H1 (cell line): ENCODE data around the gene TMEM229B. TPM values are rescaled to one million over a fixed set of nuclear protein-coding genes. Genes with fewer than 3 reads are reported as not detected.

Source experiments
- CTCF ChIA-PET: fragments of 300-600 bp; sonication (Branson Sonifier 250); formaldehyde crosslinking; loops from one replicate; lab custom pipeline; 2021; ENCODE audit not compliant: partially characterized antibody; lab: Charles Lee
- POLR2A ChIA-PET: fragments of 300-600 bp; sonication (Branson Sonifier 250); formaldehyde crosslinking; loops from one replicate; lab custom pipeline; 2021; ENCODE audit warnings: inconsistent platforms; ENCODE audit not compliant: partially characterized antibody; lab: Charles Lee
- DNase-seq, 2 experiments: peaks; one replicate each; pipeline versions ENCODE4 v3.0.0 to v3.0.0-alpha.2; 2010 to 2022; ENCODE audit warnings: low spot score in 2 of 2, low read depth in 1 of 2, mixed read lengths in 1 of 2
- FAIRE-seq: peaks from 2 replicates; lab custom pipeline; 2011; peaks lifted over from hg19 to GRCh38; lab: Jason Lieb, UNC
- H2AFZ ChIP-seq: 2 replicates; pipeline ENCODE4 v1.8.1; 2012; ENCODE audit warnings: low read length, inconsistent platforms
- H2AK5ac ChIP-seq: 2 replicates; pipeline ENCODE4 v1.6.1; 2013; ENCODE audit warnings: low read depth, low read length
- H2BK120ac ChIP-seq: replicated peaks from 2 replicates; pipeline ENCODE3; 2013; ENCODE audit warnings: low read depth, low read length, inconsistent platforms
- H2BK12ac ChIP-seq: 2 replicates; pipeline ENCODE4 v1.6.1; 2013; ENCODE audit warnings: low read depth, low read length
- H2BK15ac ChIP-seq: 2 replicates; pipeline ENCODE4 v1.6.1; 2013; ENCODE audit warnings: low read length
- H2BK20ac ChIP-seq: 2 replicates; pipeline ENCODE4 v1.6.1; 2013; ENCODE audit warnings: low read length
- H2BK5ac ChIP-seq: 2 replicates; pipeline ENCODE4 v1.6.1; 2013; ENCODE audit warnings: low read depth, low read length
- H3K14ac ChIP-seq: 2 replicates; pipeline ENCODE4 v1.6.1; 2013; ENCODE audit warnings: inconsistent platforms; ENCODE audit not compliant: insufficient read length
- H3K18ac ChIP-seq: 2 replicates; pipeline ENCODE4 v1.6.1; 2013; ENCODE audit warnings: low read length; ENCODE audit errors: extremely low read depth
- H3K23ac ChIP-seq: 2 replicates; pipeline ENCODE4 v1.6.1; 2013; ENCODE audit warnings: inconsistent platforms; ENCODE audit not compliant: insufficient read length
- H3K23me2 ChIP-seq: 2 replicates; pipeline ENCODE4 v1.6.1; 2013; ENCODE audit warnings: low read depth, low read length
- H3K27ac ChIP-seq: 2 replicates; pipeline ENCODE4 v1.6.1; 2011; ENCODE audit warnings: low read depth, low read length, inconsistent platforms
- H3K27me3 ChIP-seq, 4 experiments: replicated peaks in 1 of 4; 1 replicate in 1 of 4; 2 replicates in 3 of 4; pipeline versions ENCODE4 v1.6.1 to v1.8.1; 2011 to 2013; ENCODE audit warnings: low read length in 3 of 4, mild to moderate bottlenecking in 3 of 4, inconsistent platforms in 2 of 4, mixed read lengths in 2 of 4, moderate library complexity in 1 of 4; ENCODE audit not compliant: control insufficient read depth in 3 of 4, insufficient read depth in 3 of 4; ENCODE audit errors: extremely low read depth in 1 of 4
- H3K36me3 ChIP-seq, 4 experiments: 2 replicates each; pipeline versions ENCODE4 v1.6.1 to v1.8.1; 2011 to 2013; ENCODE audit warnings: mild to moderate bottlenecking in 4 of 4, low read length in 3 of 4, moderate library complexity in 2 of 4, control low read depth in 1 of 4, inconsistent platforms in 1 of 4; ENCODE audit not compliant: insufficient read depth in 4 of 4, control insufficient read depth in 2 of 4
- H3K4ac ChIP-seq: replicated peaks from 2 replicates; pipeline ENCODE3; 2013; ENCODE audit warnings: low read length, low read depth, mixed read lengths, inconsistent platforms; ENCODE audit not compliant: insufficient read length
- H3K4me1 ChIP-seq, 4 experiments: replicated peaks in 1 of 4; 1 replicate in 1 of 4; 2 replicates in 3 of 4; pipeline versions ENCODE4 v1.6.1 to v1.8.1; 2011 to 2013; ENCODE audit warnings: low read length in 3 of 4, inconsistent platforms in 2 of 4, mixed read lengths in 1 of 4; ENCODE audit not compliant: insufficient read depth in 4 of 4, control insufficient read depth in 3 of 4
- H3K4me2 ChIP-seq, 2 experiments: 2 replicates each; pipeline versions ENCODE4 v1.6.1 to v1.8.1; 2011 to 2013; ENCODE audit warnings: low read depth in 2 of 2, low read length in 2 of 2, control low read depth in 1 of 2, inconsistent platforms in 1 of 2, mild to moderate bottlenecking in 1 of 2; ENCODE audit not compliant: insufficient read depth in 1 of 2
- H3K4me3 ChIP-seq, 4 experiments: fragments of 200-600, 300-600 bp in 1 of 4; sonication (generic), shearing (Covaris generic), sonication (Bioruptor Twin) in 1 of 4; 2 replicates each; pipeline versions ENCODE4 v1.5.1 to v1.8.1; 2011 to 2016; ENCODE audit warnings: low read length in 4 of 4, low read depth in 3 of 4, control low read depth in 2 of 4, inconsistent platforms in 2 of 4, mild to moderate bottlenecking in 2 of 4, mixed read lengths in 1 of 4, moderate library complexity in 1 of 4; ENCODE audit not compliant: insufficient read depth in 2 of 4; ENCODE audit errors: extremely low read depth in 1 of 4
- H3K56ac ChIP-seq: replicated peaks from 2 replicates; pipeline ENCODE3; 2013; ENCODE audit warnings: low read depth, mild to moderate bottlenecking, mixed read lengths, low read length, inconsistent platforms; ENCODE audit not compliant: insufficient read length
- H3K79me1 ChIP-seq: 2 replicates; pipeline ENCODE4 v1.6.1; 2013; ENCODE audit warnings: low read depth, low read length, control low read depth
- H3K79me2 ChIP-seq, 2 experiments: 2 replicates each; pipeline versions ENCODE4 v1.6.1 to v1.8.1; 2012 to 2013; ENCODE audit warnings: low read length in 2 of 2, mild to moderate bottlenecking in 2 of 2, inconsistent platforms in 1 of 2; ENCODE audit not compliant: insufficient read depth in 2 of 2, control insufficient read depth in 1 of 2
- H3K9ac ChIP-seq, 4 experiments: replicated peaks in 1 of 4; 1 replicate in 1 of 4; 2 replicates in 3 of 4; pipeline versions ENCODE4 v1.6.1 to v1.8.1; 2011 to 2013; ENCODE audit warnings: low read depth in 3 of 4, low read length in 3 of 4, control low read depth in 2 of 4, mild to moderate bottlenecking in 2 of 4, moderate library complexity in 2 of 4, inconsistent platforms in 1 of 4; ENCODE audit errors: extremely low read depth in 1 of 4
- H3K9me3 ChIP-seq, 2 experiments: 2 replicates each; pipeline versions ENCODE4 v1.6.1 to v1.8.1; 2012 to 2013; ENCODE audit warnings: mild to moderate bottlenecking in 2 of 2, moderate library complexity in 2 of 2, control low read depth in 1 of 2, inconsistent platforms in 1 of 2, low read depth in 1 of 2, low read length in 1 of 2, mixed read lengths in 1 of 2; ENCODE audit not compliant: insufficient read depth in 2 of 2
- H4K20me1 ChIP-seq, 2 experiments: replicated peaks in 1 of 2; 2 replicates each; pipeline versions ENCODE3 to v1.8.1; 2011 to 2013; ENCODE audit warnings: inconsistent platforms in 2 of 2, low read length in 2 of 2, mild to moderate bottlenecking in 1 of 2; ENCODE audit not compliant: insufficient read depth in 2 of 2, control insufficient read depth in 1 of 2
- H4K5ac ChIP-seq: 2 replicates; pipeline ENCODE4 v1.6.1; 2013; ENCODE audit warnings: low read length, low read depth, mixed read lengths, inconsistent platforms; ENCODE audit not compliant: insufficient read length
- H4K8ac ChIP-seq: 2 replicates; pipeline ENCODE4 v1.8.0; 2013; ENCODE audit warnings: mild to moderate bottlenecking, moderate library complexity, low read length, inconsistent platforms; ENCODE audit not compliant: insufficient read depth; ENCODE audit errors: extremely low read depth
- H4K91ac ChIP-seq: replicated peaks from 2 replicates; pipeline ENCODE3; 2013; ENCODE audit warnings: low read length, mixed read lengths, inconsistent platforms; ENCODE audit not compliant: insufficient read length
- RAD21 ChIP-seq, 2 experiments: IDR thresholded peaks in 1 of 2; conservative IDR thresholded peaks in 1 of 2; 2 replicates each; pipeline ENCODE4 v1.6.1; 2011; ENCODE audit warnings: low read depth in 2 of 2, low read length in 2 of 2, improper control_type of control experiment in 1 of 2, inconsistent platforms in 1 of 2, mild to moderate bottlenecking in 1 of 2, moderate library complexity in 1 of 2
- TBP ChIP-seq: IDR thresholded peaks from 2 replicates; pipeline ENCODE4 v1.6.1; 2011; ENCODE audit warnings: low read depth, low read length, improper control_type of control experiment
- WGBS, 2 experiments: shearing (Covaris generic) in 1 of 2; methylation state at CpG; one replicate each; pipeline versions ENCODE4 v1.1.6 to v1.1.7; 2013 to 2015; ENCODE audit warnings: low lambda C conversion rate in 2 of 2, mixed read lengths in 2 of 2, inconsistent platforms in 1 of 2, low coverage in 1 of 2, missing lambda C conversion rate in 1 of 2; ENCODE audit not compliant: insufficient replicate concordance in 2 of 2, insufficient coverage in 1 of 2, insufficient read length in 1 of 2; ENCODE audit errors: extremely low coverage in 1 of 2, missing lambda C conversion rate in 1 of 2; 5-methylcytosine and 5-hydroxymethylcytosine counted together
- polyA plus RNA-seq, 7 experiments: library from polyadenylated mRNA; depleted of rRNA in 3 of 7; stranded (reverse) in 5 of 7; unstranded in 2 of 7; fragments of >200 nt in 5 of 7; fragments of 200-250 nt in 2 of 7; gene quantifications; 1 replicate in 5 of 7; 2 replicates in 1 of 7; 4 replicates in 1 of 7; pipeline versions ENCODE4 v1.2.1 to v1.2.3, GENCODE V29; 2011 to 2013; ENCODE audit warnings: missing spikeins in 2 of 7, mixed read lengths in 2 of 7
- total RNA-seq: library from RNA; stranded (reverse); fragmentation: NEBNext Ultra II Directional; extraction: Animal tissue kit (Norgen Biotek cat#: 25700); gene quantifications from 2 replicates; pipeline ENCODE4 v1.2.1, GENCODE V29; 2021

TMEM229B gene
- total and polyA plus RNA-seq, 2 of the 8 experiments (the other 6 are each of a cell fraction or from before 2014, with no cell fraction given) = 0.73 to 0.85 TPM

DNA sequence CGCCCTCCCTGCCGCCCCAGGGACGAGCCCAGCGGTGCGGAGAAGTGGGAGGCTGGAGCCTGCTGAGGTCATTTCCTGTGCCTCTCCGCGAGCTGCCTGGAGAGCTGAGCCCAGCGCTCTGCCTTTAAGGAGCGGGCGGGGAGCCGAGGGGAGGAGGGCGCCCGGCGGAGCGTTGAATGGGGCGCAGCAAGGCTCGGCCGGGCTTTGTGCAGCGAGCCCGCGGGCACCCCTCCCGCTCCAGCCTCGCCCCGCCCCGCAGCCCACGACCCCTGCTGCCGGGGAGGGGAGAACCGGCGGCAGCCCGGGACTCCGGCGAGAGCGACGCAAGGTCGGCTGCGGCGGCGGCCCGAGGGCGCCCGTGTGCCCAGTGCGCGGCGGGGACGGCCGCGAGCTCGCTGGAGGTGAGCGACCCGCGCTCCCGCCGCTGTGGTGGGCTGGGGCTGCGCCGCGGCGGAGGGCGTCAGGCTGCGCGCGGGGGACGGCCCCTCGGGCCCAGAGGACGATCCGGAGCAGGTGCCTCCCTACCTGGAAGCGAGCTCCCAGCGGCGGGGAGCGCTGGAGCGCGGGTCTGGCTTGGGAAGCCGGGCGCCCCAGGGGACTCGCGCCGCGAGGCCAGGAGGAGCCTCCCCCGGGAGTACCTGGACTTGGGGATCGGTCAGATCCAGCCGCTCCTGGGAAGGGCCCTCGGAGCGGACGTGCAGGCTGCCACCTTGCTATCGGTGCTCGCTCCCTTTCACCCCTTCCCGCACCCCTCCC, 44.7 kb upstream of the TMEM229B start, which contains the start of gene PLEKHH1:
Gene PLEKHH1 (plus strand): TSS at position 293 of the 756 bp plus-strand sequence. CDS start 8,578 bp downstream, outside the sequence.
- Histone ChIP-seq H3K4me1 (peaks cover 0 to 6% (median 2%) of the 10 kb centered on the region in 4 experiments; a peak in 5 of 7 replicates), H4K8ac (peak within 1 kb of the TSS; percentile 80), H3K56ac (peak within 1 kb of the TSS; percentile 52), H3K79me1 (no peaks in the 10 kb centered on the region; the same call in 1 of the 2 replicates), H3K23ac (no peak within 1 kb of the TSS), H3K9me3 (no peaks in the 10 kb centered on the region), H3K14ac (no peak within 1 kb of the TSS), H3K9ac (peak within 1 kb of the TSS; percentile 66 to 77 (median 75)), H2BK20ac (no peak within 1 kb of the TSS), H2BK120ac (no peak within 1 kb of the TSS), H2AK5ac (no peak within 1 kb of the TSS), H2BK15ac (no peak within 1 kb of the TSS), H3K27me3 (no peaks in the 10 kb centered on the region), H4K20me1 (no peaks in the 10 kb centered on the region), H4K5ac (peak within 1 kb of the TSS; percentile 29), H3K4me3 (peak within 1 kb of the TSS; percentile 57 to 82 (median 64)), H3K79me2 (peaks cover 4 to 8% of the 10 kb centered on the region in 2 experiments; a peak in 2 of 4 replicates), H3K18ac (peak within 1 kb of the TSS; percentile 62; the same call in 1 of the 2 replicates), H3K4ac (no peak within 1 kb of the TSS), H2BK5ac (no peak within 1 kb of the TSS; the same call in 1 of the 2 replicates), H3K23me2 (no peaks in the 10 kb centered on the region; the same call in 1 of the 2 replicates), H3K36me3 (no peaks in the 10 kb centered on the region; a peak in 1 of 8 replicates), H2AFZ (0 out of 2 replicates have a peak within 1 kb of the TSS, but pooled peaks have one; percentile 4), H2BK12ac (no peak within 1 kb of the TSS; the same call in 1 of the 2 replicates), H3K4me2 (peak within 1 kb of the TSS; percentile 69 to 81), H4K91ac (no peak within 1 kb of the TSS), H3K27ac (peak within 1 kb of the TSS; percentile 31; the same call in 1 of the 2 replicates)
- CTCF ChIA-PET = interaction anchor here (0.7 to 43.6 kb wide), 7 partner anchors 9 to 171 kb away, joined by 3 to 924 read pairs (median 7); no protein-coding TSS in a partner anchor
- 1% methylated on average over 25 of the region's 86 CpGs; no CpG with 5 or more reads in 1 of the 2 experiments for WGBS, 2 experiments
- POLR2A ChIA-PET = interaction anchor here (0.8 to 5.5 kb wide), 14 partner anchors 9 to 229 kb away, joined by 3 to 37 read pairs (median 4); partner anchors contain the start of gene PLEK2
- DNase-seq = peak; percentile 63 to 84
- FAIRE-seq = no peak
- TF ChIP-seq TBP (peak; percentile 52; the same call in 1 of the 2 replicates), RAD21 (IDR thresholded peaks at IDR 0.05 in 1 of 2, conservative IDR thresholded peaks at IDR 0.05 in 1 of 2; ENCODE audit: low read depth in 2 of 2, low read length in 2 of 2) (no peak)
